ENCODE measurements around the gene PTPRE. TPM values are rescaled to one million over a fixed set of nuclear protein-coding genes. Genes with fewer than 3 reads are reported as not detected.

The PTPRE gene
- total and polyA plus RNA-seq, 4 donors: 1.5 to 12.5 (median 3.7) TPM

DNA sequence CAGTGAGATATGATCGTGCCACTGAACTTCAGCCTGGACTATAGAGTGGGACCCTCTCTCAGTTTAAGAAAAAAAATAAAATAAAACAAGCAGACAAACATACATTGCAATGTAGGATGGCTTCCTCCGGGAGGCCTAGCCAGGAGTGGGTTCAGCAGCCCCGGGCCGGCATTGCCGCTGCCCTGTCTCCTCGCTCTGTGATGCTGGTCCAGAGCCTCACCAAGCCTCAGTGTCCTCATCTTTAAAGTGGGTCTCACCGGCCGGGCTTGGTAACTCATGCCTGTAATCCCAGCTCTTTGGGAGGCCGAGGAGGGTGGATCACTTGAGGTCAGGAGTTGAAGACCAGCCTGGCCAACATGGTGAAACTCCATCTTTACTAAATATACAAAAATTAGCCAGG lies 71.6 kb downstream of the PTPRE start (continued):
- TF ChIP-seq, protein P1, sequence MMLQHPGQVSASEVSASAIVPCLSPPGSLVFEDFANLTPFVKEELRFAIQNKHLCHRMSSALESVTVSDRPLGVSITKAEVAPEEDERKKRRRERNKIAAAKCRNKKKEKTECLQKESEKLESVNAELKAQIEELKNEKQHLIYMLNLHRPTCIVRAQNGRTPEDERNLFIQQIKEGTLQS (IDR thresholded peaks at IDR 0.05): no peak
- TF ChIP-seq, protein P2, sequence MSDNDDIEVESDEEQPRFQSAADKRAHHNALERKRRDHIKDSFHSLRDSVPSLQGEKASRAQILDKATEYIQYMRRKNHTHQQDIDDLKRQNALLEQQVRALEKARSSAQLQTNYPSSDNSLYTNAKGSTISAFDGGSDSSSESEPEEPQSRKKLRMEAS (IDR thresholded peaks at IDR 0.05): no peak
- TF ChIP-seq RAD21 (IDR thresholded peaks at IDR 0.05) (no peak), FOXA2 (IDR thresholded peaks at IDR 0.05) (no peak), YY1 (IDR thresholded peaks at IDR 0.05) (no peak), HNF4A (conservative IDR thresholded peaks at IDR 0.05) (no peak), RXRA (IDR thresholded peaks at IDR 0.05) (no peak), FOXA1 (IDR thresholded peaks at IDR 0.05) (no peak), TAF1 (conservative IDR thresholded peaks at IDR 0.05) (no peak)
- TF ChIP-seq, protein P3, sequence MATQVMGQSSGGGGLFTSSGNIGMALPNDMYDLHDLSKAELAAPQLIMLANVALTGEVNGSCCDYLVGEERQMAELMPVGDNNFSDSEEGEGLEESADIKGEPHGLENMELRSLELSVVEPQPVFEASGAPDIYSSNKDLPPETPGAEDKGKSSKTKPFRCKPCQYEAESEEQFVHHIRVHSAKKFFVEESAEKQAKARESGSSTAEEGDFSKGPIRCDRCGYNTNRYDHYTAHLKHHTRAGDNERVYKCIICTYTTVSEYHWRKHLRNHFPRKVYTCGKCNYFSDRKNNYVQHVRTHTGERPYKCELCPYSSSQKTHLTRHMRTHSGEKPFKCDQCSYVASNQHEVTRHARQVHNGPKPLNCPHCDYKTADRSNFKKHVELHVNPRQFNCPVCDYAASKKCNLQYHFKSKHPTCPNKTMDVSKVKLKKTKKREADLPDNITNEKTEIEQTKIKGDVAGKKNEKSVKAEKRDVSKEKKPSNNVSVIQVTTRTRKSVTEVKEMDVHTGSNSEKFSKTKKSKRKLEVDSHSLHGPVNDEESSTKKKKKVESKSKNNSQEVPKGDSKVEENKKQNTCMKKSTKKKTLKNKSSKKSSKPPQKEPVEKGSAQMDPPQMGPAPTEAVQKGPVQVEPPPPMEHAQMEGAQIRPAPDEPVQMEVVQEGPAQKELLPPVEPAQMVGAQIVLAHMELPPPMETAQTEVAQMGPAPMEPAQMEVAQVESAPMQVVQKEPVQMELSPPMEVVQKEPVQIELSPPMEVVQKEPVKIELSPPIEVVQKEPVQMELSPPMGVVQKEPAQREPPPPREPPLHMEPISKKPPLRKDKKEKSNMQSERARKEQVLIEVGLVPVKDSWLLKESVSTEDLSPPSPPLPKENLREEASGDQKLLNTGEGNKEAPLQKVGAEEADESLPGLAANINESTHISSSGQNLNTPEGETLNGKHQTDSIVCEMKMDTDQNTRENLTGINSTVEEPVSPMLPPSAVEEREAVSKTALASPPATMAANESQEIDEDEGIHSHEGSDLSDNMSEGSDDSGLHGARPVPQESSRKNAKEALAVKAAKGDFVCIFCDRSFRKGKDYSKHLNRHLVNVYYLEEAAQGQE (IDR thresholded peaks at IDR 0.05): no peak

DNA sequence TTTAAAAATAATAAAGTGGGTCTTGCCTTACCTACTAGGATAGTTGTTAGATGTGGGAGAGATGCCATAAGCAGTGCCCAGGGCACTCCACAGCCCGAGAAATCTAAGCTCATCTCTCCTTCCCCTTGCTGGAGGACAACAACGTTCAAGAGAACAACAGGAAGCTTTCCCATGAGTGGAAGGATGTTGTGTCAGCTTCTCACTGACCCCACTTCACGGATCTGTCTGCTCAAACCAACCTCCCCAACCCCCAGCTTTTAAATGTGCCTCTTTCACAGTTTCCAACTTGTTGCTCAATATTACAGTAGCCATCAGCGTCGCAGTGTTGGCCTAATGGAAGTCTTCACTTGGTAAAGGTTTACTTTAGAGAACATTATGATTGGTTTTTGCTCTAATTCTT lies 72.1 kb downstream of the PTPRE start:
- H3K27me3 ChIP-seq (ENCODE audit: control insufficient read depth in 4 of 4, insufficient read depth in 4 of 4, low read length in 3 of 4): no peaks in the 10 kb centered on the region
- WGBS: 69% methylated on average over 5 of the region's 5 CpGs
- H3K9ac ChIP-seq (ENCODE audit: low read depth in 1 of 2, low read length in 2 of 2): no peak overlapping the region
- no peak overlapping the region for H3K27ac ChIP-seq (ENCODE audit: low read depth in 1 of 2, low read length in 2 of 2)
- TF ChIP-seq NR2F2 (IDR thresholded peaks at IDR 0.05) (peak; percentile 31), HNF4G (IDR thresholded peaks at IDR 0.05) (no peak)
- no peak for DNase-seq (ENCODE audit: low spot score)
- peaks cover 0 to 3% (median 2%) of the 10 kb centered on the region in 4 donors for H3K9me3 ChIP-seq (ENCODE audit: control insufficient read depth in 4 of 4, low read length in 3 of 4)
- no peaks in the 10 kb centered on the region for H3K36me3 ChIP-seq (ENCODE audit: control insufficient read depth in 4 of 4, insufficient read depth in 3 of 4, low read depth in 1 of 4, low read length in 3 of 4)
- no peak overlapping the region for H3K4me3 ChIP-seq (ENCODE audit: low read depth in 1 of 3, low read length in 3 of 3)
- peaks cover 0 to 2% (median 0%) of the 10 kb centered on the region in 4 donors for H3K4me1 ChIP-seq (ENCODE audit: control insufficient read depth in 4 of 4, insufficient read depth in 4 of 4, low read length in 3 of 4)

DNA sequence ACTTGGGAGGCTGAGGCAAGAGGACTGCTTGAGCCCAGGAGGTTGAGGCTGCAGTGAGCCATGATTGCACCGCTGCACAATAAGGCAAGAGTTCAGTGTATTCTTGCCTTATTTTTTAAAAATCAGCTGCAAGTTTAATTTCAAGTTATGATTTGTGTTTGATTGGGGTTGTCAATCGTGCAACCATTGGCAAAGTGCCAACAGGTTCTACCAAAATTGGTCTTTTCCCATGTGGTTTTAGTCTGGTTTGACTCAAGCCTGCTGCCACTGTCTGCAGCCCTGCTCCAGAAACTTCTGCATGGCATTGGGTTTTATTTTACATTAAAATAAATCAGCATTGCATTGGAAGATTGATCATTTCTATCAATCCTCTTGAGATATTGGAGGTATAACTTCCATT lies 72.7 kb downstream of the PTPRE start:
- Histone ChIP-seq H3K9me3 (ENCODE audit: control insufficient read depth in 4 of 4, low read length in 3 of 4) (peaks cover 0 to 3% (median 2%) of the 10 kb centered on the region in 4 donors), H3K27me3 (ENCODE audit: control insufficient read depth in 4 of 4, insufficient read depth in 4 of 4, low read length in 3 of 4) (no peaks in the 10 kb centered on the region), H3K36me3 (ENCODE audit: control insufficient read depth in 4 of 4, insufficient read depth in 3 of 4, low read depth in 1 of 4, low read length in 3 of 4) (no peaks in the 10 kb centered on the region), H3K27ac (ENCODE audit: low read depth in 1 of 2, low read length in 2 of 2) (no peak overlapping the region), H3K4me1 (ENCODE audit: control insufficient read depth in 4 of 4, insufficient read depth in 4 of 4, low read length in 3 of 4) (peaks cover 0 to 2% (median 0%) of the 10 kb centered on the region in 4 donors), H3K9ac (ENCODE audit: low read depth in 1 of 2, low read length in 2 of 2) (no peak overlapping the region), H3K4me3 (ENCODE audit: low read depth in 1 of 3, low read length in 3 of 3) (no peak overlapping the region)
- TF ChIP-seq SP1 (IDR thresholded peaks at IDR 0.05): no peak
- 98% methylated on average over 2 of the region's 2 CpGs for WGBS
- no peak for DNase-seq (ENCODE audit: low spot score)

DNA sequence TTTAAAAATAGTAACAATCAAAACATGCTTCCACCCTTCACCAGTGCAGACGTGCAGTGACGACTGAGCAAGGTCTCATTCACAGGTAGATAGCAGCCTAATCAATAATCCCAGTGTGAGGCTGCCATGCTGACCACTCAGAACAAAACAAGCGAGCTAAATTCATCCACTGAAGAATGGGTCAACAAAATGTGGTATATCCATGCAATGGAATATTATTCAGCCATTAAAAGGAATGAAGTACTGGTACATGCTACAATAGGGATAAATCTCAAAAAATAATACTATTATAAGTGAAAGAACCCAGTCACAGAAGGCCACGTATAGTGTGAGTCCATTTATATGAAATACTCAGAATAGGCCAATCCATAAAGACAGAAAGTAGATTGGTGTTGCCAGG lies 74.0 kb downstream of the PTPRE start:
- Histone ChIP-seq H3K9me3 (ENCODE audit: control insufficient read depth in 4 of 4, low read length in 3 of 4) (peaks cover 0 to 3% (median 2%) of the 10 kb centered on the region in 4 donors), H3K4me3 (ENCODE audit: low read depth in 1 of 3, low read length in 3 of 3) (no peak overlapping the region), H3K27ac (ENCODE audit: low read depth in 1 of 2, low read length in 2 of 2) (no peak overlapping the region), H3K36me3 (ENCODE audit: control insufficient read depth in 4 of 4, insufficient read depth in 3 of 4, low read depth in 1 of 4, low read length in 3 of 4) (no peaks in the 10 kb centered on the region), H3K9ac (ENCODE audit: low read depth in 1 of 2, low read length in 2 of 2) (no peak overlapping the region), H3K4me1 (ENCODE audit: control insufficient read depth in 4 of 4, insufficient read depth in 4 of 4, low read length in 3 of 4) (peaks cover 0 to 2% (median 0%) of the 10 kb centered on the region in 4 donors), H3K27me3 (ENCODE audit: control insufficient read depth in 4 of 4, insufficient read depth in 4 of 4, low read length in 3 of 4) (no peaks in the 10 kb centered on the region)
- no peak for DNase-seq (ENCODE audit: low spot score)
- 82% methylated on average over 4 of the region's 4 CpGs for WGBS
- no peak for TF ChIP-seq JUND (IDR thresholded peaks at IDR 0.05)
- no peak for TF ChIP-seq TAF1 (conservative IDR thresholded peaks at IDR 0.05)
- TF ChIP-seq, protein P2 (IDR thresholded peaks at IDR 0.05): no peak
- TF ChIP-seq, protein P1 (IDR thresholded peaks at IDR 0.05): no peak
- no peak for TF ChIP-seq NR2F2 (IDR thresholded peaks at IDR 0.05)
- TF ChIP-seq FOXA1 (IDR thresholded peaks at IDR 0.05): no peak
- TF ChIP-seq, protein P4, sequence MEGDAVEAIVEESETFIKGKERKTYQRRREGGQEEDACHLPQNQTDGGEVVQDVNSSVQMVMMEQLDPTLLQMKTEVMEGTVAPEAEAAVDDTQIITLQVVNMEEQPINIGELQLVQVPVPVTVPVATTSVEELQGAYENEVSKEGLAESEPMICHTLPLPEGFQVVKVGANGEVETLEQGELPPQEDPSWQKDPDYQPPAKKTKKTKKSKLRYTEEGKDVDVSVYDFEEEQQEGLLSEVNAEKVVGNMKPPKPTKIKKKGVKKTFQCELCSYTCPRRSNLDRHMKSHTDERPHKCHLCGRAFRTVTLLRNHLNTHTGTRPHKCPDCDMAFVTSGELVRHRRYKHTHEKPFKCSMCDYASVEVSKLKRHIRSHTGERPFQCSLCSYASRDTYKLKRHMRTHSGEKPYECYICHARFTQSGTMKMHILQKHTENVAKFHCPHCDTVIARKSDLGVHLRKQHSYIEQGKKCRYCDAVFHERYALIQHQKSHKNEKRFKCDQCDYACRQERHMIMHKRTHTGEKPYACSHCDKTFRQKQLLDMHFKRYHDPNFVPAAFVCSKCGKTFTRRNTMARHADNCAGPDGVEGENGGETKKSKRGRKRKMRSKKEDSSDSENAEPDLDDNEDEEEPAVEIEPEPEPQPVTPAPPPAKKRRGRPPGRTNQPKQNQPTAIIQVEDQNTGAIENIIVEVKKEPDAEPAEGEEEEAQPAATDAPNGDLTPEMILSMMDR (IDR thresholded peaks at IDR 0.05; ENCODE audit: low read depth, low read length, missing input control): no peak
- TF ChIP-seq RXRA (IDR thresholded peaks at IDR 0.05): no peak
- TF ChIP-seq, protein P5, sequence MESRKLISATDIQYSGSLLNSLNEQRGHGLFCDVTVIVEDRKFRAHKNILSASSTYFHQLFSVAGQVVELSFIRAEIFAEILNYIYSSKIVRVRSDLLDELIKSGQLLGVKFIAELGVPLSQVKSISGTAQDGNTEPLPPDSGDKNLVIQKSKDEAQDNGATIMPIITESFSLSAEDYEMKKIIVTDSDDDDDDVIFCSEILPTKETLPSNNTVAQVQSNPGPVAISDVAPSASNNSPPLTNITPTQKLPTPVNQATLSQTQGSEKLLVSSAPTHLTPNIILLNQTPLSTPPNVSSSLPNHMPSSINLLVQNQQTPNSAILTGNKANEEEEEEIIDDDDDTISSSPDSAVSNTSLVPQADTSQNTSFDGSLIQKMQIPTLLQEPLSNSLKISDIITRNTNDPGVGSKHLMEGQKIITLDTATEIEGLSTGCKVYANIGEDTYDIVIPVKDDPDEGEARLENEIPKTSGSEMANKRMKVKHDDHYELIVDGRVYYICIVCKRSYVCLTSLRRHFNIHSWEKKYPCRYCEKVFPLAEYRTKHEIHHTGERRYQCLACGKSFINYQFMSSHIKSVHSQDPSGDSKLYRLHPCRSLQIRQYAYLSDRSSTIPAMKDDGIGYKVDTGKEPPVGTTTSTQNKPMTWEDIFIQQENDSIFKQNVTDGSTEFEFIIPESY (IDR thresholded peaks at IDR 0.05): no peak

All from liver (tissue), 9 donors.